AG09309 (cell line): ENCODE data around the gene BLACAT1.

ENCODE experiments used
- DNase-seq: peaks from one replicate; pipeline ENCODE4 v3.0.0-alpha.2; 2010; ENCODE audit warnings: low read depth
- H3K4me3 ChIP-seq: 2 replicates; pipeline ENCODE4 v1.5.1; 2011; ENCODE audit warnings: mild to moderate bottlenecking, low read depth, low read length, moderate library complexity; ENCODE audit not compliant: control insufficient read depth
- CTCF ChIP-seq: IDR thresholded peaks from 2 replicates; pipeline ENCODE4 v1.5.1; 2011; ENCODE audit warnings: mild to moderate bottlenecking, low read depth, low read length, inconsistent platforms; ENCODE audit not compliant: insufficient read depth, control insufficient read depth; ENCODE audit errors: missing control alignments

Gene BLACAT1

DNA sequence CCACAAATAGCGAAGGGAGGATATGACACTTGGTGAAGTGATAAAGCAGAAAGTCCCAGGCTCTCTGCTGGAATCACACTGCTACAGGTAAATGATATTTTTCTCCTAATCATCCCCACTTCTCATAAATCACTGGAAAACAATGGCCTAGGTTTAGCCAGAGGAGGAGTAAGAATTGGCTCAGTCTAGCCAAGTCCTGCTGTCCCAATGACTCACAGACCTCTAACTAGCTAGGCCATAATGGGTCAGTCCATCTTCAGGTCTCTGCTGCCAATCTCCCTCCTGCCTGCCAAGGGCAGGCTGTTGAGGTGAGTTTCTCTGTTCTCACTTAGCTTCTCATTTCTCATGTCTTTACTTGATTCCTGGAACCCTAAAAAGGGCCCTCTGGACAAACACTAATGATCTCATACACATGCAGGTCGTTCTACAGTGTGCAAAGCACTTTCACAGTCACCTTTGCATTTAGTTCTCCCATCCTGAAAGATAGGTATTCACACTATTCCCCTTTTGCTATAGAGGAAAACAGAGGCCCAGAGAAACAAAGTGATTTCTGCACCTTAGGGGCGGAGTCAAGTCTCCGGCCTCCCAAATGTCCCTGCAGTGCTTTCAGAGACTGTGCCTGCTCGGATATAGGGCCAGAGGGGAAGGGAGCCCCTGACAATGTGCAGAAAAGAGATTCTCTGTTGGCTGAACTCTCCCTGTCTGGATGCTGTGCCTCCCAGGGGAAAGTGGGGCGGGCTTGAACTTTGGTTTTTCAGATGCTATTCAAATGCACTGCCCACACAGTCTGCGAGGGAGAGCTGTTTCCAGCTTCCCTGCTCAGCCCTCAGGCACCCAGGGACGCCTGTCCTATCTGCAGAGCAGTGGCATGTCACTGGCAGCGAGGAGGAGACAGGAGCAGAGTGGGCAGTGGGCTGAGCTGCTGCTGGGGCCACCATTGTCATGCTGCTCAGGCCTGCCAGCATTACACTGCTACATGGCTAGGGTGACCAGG, 44.7 kb upstream of the BLACAT1 start:
- TF ChIP-seq CTCF: no peak
- DNase-seq: no peak
- no peak overlapping the region for H3K4me3 ChIP-seq

GRCh38 chr1:205499789-205500188, 43.9 kb upstream of the BLACAT1 start:
- DNase-seq: no peak
- TF ChIP-seq CTCF: no peak
- H3K4me3 ChIP-seq: no peak overlapping the region

DNA sequence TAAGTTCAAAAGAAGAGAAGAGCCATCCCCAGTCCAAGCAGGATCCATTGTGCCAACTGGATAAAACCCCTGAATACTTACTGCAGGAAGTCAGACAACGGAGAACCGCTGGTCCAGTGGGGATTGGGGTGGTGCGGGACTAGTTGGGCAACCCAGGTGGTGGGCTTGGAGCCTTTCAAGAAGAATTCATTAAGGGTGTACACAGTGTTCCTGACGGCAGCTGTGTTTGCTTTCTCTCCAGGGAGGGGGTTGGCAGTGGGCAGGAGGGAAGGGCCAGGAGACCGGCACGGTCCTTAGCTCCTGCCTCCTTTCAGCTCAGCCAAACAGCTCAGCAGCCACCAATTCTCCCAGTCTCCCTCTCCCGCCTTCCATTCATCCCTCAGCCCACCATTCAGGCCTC, 41.5 kb upstream of the BLACAT1 start:
- no peak for TF ChIP-seq CTCF
- H3K4me3 ChIP-seq: no peak overlapping the region
- no peak for DNase-seq

- no peak for TF ChIP-seq CTCF
- DNase-seq: no peak
Measured at GRCh38 chr1:205496661-205497060, 40.8 kb upstream of the BLACAT1 start.

GRCh38 chr1:205495237-205495823, 39.5 kb upstream of the BLACAT1 start:
- no peak for DNase-seq
- no peak for TF ChIP-seq CTCF

More at GRCh38 chr1:205496661-205497060, 40.8 kb upstream of the BLACAT1 start:
- H3K4me3 ChIP-seq: no peak overlapping the region

DNA sequence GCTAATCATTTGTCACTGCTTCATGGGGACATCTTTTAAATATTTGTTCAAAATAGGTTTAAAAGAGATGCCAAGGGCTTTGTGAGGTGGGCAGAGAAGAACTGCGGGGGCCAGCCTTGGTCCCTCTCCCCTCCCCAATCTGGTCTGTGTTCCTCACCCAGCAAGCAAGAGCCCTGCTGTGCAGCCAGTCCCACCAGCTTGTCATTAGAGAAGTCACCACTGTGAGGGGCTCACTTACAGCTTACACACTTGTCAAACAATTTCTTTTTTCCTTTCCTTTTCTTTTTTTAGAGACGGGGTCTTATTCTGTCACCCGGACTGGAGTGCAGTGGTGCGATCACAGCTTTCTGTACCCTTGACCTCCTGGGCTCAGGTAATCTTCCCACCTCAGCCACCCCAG, 38.3 kb upstream of the BLACAT1 start:
- no peak for TF ChIP-seq CTCF
- H3K4me3 ChIP-seq: no peak overlapping the region
- no peak for DNase-seq

More at GRCh38 chr1:205495237-205495823, 39.5 kb upstream of the BLACAT1 start:
- no peak overlapping the region for H3K4me3 ChIP-seq
